ENCODE data around the gene FAM53B.

Gene FAM53B

GRCh38 chr10:124587811-124588211, 156.4 kb downstream of the FAM53B start:
- no peak for DNase-seq (ENCODE audit: low read depth in 2 of 2, low spot score in 1 of 2)

GRCh38 chr10:124586142-124586541, 158.0 kb downstream of the FAM53B start:
- no peak for DNase-seq (ENCODE audit: low read depth in 2 of 2, low spot score in 1 of 2)

GRCh38 chr10:124579011-124579399, 165.2 kb downstream of the FAM53B start:
- no peak for DNase-seq (ENCODE audit: low read depth in 2 of 2, low spot score in 1 of 2)

GRCh38 chr10:124578231-124579010, 165.8 kb downstream of the FAM53B start:
- DNase-seq (ENCODE audit: low read depth in 2 of 2, low spot score in 1 of 2) = no peak

- DNase-seq (ENCODE audit: low read depth in 2 of 2, low spot score in 1 of 2) = no peak
Measured at GRCh38 chr10:124577651-124578050, 166.5 kb downstream of the FAM53B start.

GRCh38 chr10:124576526-124577420, 167.4 kb downstream of the FAM53B start:
- DNase-seq (ENCODE audit: low read depth in 2 of 2, low spot score in 1 of 2) = no peak

GRCh38 chr10:124575107-124576035, 168.8 kb downstream of the FAM53B start:
- DNase-seq (ENCODE audit: low read depth in 2 of 2, low spot score in 1 of 2) = no peak

GRCh38 chr10:124574456-124575070, 169.6 kb downstream of the FAM53B start:
- no peak for DNase-seq (ENCODE audit: low read depth in 2 of 2, low spot score in 1 of 2)

GRCh38 chr10:124573726-124574455, 170.3 kb downstream of the FAM53B start:
- no peak for DNase-seq (ENCODE audit: low read depth in 2 of 2, low spot score in 1 of 2)

GRCh38 chr10:124572751-124573150, 171.4 kb downstream of the FAM53B start:
- no peak for DNase-seq (ENCODE audit: low read depth in 2 of 2, low spot score in 1 of 2)

GRCh38 chr10:124570646-124571045, 173.5 kb downstream of the FAM53B start:
- DNase-seq (ENCODE audit: low read depth in 2 of 2, low spot score in 1 of 2) = no peak

GRCh38 chr10:124569623-124570470, 174.3 kb downstream of the FAM53B start:
- no peak for DNase-seq (ENCODE audit: low read depth in 2 of 2, low spot score in 1 of 2)

All from stimulated activated CD8-positive, alpha-beta memory T cell treated with anti-CD3 and anti-CD28 coated beads, Interleukin-4, amount 100 ng/mL, for 1 hour (primary cell).